GM12873 (cell line): ENCODE data around the gene ACSM6.

ENCODE experiments used
- CTCF ChIP-seq: IDR thresholded peaks from 2 replicates; pipeline ENCODE4 v1.5.1; 2012; ENCODE audit warnings: low read depth, mild to moderate bottlenecking, moderate library complexity, low read length, control low read depth; ENCODE audit not compliant: insufficient read depth; ENCODE audit errors: missing control alignments

Gene ACSM6

GRCh38 chr10:95217476-95217875 lies 23.4 kb downstream of the ACSM6 start:
- TF ChIP-seq CTCF: no peak

- no peak for TF ChIP-seq CTCF
These were observed 26.5 kb downstream of the ACSM6 start for GRCh38 chr10:95220539-95220938.

- no peak for TF ChIP-seq CTCF
These were observed 27.1 kb downstream of the ACSM6 start for GRCh38 chr10:95221124-95221523.

- no peak for TF ChIP-seq CTCF
These were observed 31.1 kb downstream of the ACSM6 start for GRCh38 chr10:95225136-95225535.

GRCh38 chr10:95229724-95230627 lies 35.9 kb downstream of the ACSM6 start:
- no peak for TF ChIP-seq CTCF

- no peak for TF ChIP-seq CTCF
These were observed 39.5 kb downstream of the ACSM6 start for GRCh38 chr10:95233377-95234034.

GRCh38 chr10:95234951-95235350 lies 40.9 kb downstream of the ACSM6 start:
- TF ChIP-seq CTCF: no peak
